ENCODE results near the gene KCNB1.

Gene KCNB1

DNA sequence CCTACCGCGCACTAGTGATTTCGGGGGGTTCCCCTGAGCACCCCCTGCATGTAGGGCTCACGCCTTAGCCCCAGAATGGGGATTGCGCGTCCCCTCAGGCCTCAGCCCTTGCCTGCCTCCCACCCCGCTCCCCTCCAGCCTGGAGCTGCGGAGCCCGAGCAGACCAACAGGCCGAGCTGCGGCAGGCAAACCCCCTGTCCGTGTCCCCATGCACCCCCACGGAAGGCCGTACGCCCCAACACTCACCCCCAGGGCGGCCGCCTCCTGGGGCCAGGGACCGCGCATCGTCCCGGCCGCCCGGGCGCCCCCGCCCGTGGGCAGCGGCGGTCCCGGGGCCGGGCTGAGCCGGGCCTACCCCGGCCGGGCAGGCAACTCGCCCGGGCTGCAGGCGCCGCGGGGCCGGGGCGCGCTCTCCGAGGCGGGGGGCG is 1.2 kb upstream of the KCNB1 start:
- Mint-ChIP-seq H3K27ac (no peak overlapping the region), H3K9me3 (no peaks in the 10 kb centered on the region), H3K36me3 (no peaks in the 10 kb centered on the region), H3K4me3 (no peak overlapping the region), H3K4me1 (peaks cover 14% of the 10 kb centered on the region), H3K27me3 (peaks cover 96% of the 10 kb centered on the region)
- peak; percentile 32 for ATAC-seq

DNA sequence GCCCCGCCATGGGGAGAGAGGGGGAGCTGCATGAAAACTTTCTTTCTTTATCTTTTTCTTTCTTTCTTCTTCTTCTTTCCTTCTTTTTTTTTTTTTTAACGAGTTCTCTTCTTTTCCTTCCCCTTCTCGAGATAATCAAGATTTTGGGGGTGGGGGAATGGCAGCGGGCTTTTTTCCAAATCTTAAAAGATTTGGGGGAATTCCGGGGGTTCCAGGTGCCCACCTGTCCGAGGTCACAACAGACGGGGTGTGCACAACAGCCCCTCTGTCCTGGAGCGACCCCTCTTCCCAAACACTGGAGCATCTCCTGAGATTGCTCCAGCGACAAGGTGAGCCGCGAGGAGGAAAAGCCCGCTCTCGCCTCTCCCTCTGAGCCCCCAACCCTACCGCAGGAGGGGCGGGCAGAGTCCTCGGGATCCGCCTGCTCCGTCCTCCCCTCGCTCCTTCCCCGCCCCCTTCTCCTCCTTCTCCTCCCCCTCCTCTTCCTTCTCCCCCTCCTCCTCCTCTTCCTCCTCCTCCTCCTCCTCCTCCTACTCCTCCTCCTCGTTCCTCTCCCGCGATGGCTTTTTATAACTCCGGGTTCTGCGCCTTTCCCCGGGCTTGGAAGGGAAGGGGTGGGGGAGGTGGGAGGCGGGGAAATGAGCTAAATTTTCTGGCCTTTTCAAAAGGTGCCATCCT is 689 bp upstream of the KCNB1 start:
- ATAC-seq = no peak
- Mint-ChIP-seq H3K9me3 (no peaks in the 10 kb centered on the region), H3K4me3 (no peak overlapping the region), H3K27me3 (peaks cover 96% of the 10 kb centered on the region), H3K36me3 (no peaks in the 10 kb centered on the region), H3K4me1 (peaks cover 14% of the 10 kb centered on the region), H3K27ac (no peak overlapping the region)

DNA sequence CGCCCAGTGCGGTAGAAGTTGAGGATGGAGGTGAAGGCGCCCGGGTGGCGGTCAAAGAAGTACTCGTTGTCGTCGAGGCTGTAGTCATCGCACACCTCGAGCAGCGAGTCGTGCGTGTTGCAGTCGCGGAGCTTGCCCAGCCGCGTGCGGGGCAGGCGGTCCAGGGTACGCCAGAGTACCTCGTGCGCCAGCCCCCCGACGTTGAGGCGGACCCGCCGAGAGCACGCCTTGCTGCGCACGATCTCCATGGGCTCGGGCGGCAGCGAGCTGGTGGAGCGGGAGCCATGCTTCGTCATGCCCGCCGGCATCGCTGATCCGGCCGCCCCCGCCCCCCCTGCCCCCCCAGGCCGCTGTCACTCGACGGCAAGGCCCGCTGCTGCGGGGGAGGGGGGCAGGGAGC is 295 bp downstream of the KCNB1 start:
- Mint-ChIP-seq H3K36me3 (no peaks in the 10 kb centered on the region), H3K4me3 (no peak overlapping the region), H3K27me3 (peaks cover 96% of the 10 kb centered on the region), H3K9me3 (no peaks in the 10 kb centered on the region), H3K4me1 (peaks cover 14% of the 10 kb centered on the region), H3K27ac (no peak overlapping the region)
- ATAC-seq = no peak

DNA sequence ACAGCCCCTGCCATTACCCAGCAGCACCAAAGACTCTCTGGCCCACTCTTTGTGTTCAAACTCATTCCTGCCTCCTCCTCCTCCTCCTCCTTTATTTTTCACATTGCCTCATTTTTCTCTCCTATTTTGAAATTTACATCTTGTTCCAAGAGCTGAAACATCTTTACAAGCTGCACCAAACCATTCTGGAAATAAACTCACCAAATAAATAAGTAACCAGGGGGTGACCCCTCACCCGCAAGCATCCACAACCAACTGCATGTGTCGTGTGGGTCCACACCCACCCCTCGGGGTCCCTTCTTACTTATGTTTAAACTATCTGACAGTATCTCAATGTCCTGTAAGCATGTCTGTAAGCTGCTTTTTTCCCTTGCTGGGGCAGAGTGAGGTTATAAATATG is 1.4 kb downstream of the KCNB1 start:
- no peak overlapping the region for H3K27ac Mint-ChIP-seq
- peaks cover 14% of the 10 kb centered on the region for H3K4me1 Mint-ChIP-seq
- no peaks in the 10 kb centered on the region for H3K9me3 Mint-ChIP-seq
- no peaks in the 10 kb centered on the region for H3K36me3 Mint-ChIP-seq
- peaks cover 88% of the 10 kb centered on the region for H3K27me3 Mint-ChIP-seq
- ATAC-seq = no peak
- H3K4me3 Mint-ChIP-seq = no peak overlapping the region

DNA sequence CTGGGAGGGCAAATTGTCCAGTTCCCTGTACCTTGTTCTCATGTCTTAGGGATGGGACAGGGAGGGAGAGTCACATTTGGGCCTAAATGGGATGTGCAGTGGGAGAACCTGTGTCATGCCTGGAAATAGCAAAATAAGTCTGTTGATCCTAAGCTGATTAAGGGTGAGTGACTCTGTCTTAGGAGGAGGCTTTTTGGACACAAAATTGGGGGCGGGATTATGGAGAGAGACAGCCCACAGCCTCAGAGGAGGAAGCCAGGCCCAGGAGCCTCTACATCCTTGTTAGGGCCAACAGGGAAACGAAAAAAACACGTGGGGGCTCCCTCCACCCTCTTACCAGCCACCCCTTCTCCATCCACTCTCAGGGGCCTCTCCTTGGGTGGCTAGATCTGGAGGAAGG is 2.2 kb downstream of the KCNB1 start:
- Mint-ChIP-seq H3K36me3 (no peaks in the 10 kb centered on the region), H3K4me1 (peaks cover 14% of the 10 kb centered on the region), H3K4me3 (no peak overlapping the region), H3K27ac (no peak overlapping the region), H3K27me3 (peaks cover 80% of the 10 kb centered on the region), H3K9me3 (no peaks in the 10 kb centered on the region)
- no peak for ATAC-seq

DNA sequence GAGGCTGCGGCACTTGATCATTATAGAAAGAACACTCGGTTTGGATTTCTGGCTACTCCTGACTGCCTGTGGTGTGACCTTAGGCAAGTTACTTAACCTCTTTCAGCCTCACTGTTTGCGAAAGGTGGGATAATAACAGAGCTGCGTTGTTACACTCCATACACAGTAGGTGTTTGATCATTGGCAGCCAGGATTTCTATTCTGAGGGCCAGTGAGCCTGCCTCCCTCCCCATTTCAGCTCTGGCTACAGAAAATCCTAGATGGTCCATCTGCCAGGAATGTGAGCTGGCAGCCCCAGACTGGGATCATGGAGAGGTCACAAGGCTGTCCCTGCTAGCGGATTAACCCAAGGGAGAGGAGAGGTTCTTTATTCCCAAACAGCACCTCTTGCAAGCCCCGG is 2.7 kb downstream of the KCNB1 start:
- no peak overlapping the region for H3K4me3 Mint-ChIP-seq
- no peaks in the 10 kb centered on the region for H3K9me3 Mint-ChIP-seq
- no peak overlapping the region for H3K27ac Mint-ChIP-seq
- H3K4me1 Mint-ChIP-seq = peaks cover 14% of the 10 kb centered on the region
- no peak for ATAC-seq
- H3K27me3 Mint-ChIP-seq = peaks cover 75% of the 10 kb centered on the region
- H3K36me3 Mint-ChIP-seq = no peaks in the 10 kb centered on the region

DNA sequence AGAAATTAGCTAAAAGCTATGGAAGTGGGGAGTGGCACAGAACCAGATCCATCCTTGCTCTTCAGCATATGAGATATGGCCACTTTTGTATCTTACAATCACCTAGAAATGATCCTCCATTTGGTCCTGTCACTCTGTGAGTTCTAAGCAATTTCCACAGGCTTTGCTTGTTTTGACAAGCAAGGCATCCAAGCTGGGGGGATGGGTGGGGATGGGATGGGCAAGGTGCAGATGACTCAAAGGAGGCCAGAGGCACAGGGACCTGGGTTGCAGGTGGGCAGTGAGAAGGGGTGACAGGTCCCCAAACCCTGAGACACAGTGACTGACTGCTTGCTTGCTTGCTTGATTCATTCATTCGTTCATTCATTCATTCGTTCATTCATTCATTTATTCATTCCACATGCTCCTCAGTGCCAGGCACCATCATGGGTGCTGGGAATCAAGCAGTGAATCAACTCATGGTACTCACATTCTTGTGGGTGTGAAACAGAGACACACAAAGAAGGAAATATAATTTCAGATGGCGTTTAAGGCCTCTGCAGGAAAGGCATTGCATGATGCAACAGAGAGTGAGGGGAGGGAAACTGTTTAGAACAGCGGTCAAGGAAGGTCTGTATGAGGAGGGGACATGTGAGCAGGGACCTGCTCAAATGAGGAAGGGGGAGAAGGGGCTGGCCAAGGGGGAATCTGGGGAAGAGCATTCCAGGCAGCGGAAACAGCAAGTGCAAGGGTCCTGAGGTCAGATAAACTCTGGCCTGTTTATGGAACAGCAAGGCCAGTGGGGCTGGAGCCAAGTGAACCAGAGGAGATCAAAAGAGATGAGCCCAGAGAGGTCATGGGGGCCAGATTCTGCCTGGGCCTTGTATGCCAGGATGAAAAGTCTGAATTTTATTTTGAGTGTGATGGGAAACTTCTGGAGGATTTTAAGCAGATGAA is 3.4 kb downstream of the KCNB1 start:
- Mint-ChIP-seq H3K27me3 (peaks cover 67% of the 10 kb centered on the region), H3K4me1 (peaks cover 8% of the 10 kb centered on the region), H3K4me3 (no peak overlapping the region), H3K36me3 (no peaks in the 10 kb centered on the region), H3K27ac (no peak overlapping the region), H3K9me3 (no peaks in the 10 kb centered on the region)
- no peak for ATAC-seq

DNA sequence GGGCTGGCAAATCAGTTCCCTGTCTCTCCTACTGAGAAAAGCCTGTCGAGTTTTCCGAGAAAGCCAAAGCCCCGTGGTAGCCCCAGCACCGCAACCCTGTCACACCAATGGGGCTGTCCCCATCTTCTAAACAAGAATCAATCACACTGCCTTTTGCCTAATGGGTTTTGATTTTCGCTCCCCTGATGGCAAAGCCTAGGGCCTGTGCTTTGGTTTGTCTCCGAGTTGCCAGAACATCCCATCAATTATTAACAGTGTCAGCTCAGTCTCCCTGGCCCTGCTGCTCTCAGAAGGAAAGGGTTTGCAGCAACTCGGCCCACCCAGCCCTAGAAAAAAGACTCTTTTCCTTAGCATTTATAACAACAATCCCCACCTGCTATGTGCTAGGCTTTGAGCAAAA is 4.2 kb downstream of the KCNB1 start:
- Mint-ChIP-seq H3K9me3 (no peaks in the 10 kb centered on the region), H3K27ac (no peak overlapping the region), H3K27me3 (peaks cover 61% of the 10 kb centered on the region), H3K4me3 (no peak overlapping the region), H3K36me3 (no peaks in the 10 kb centered on the region), H3K4me1 (peaks cover 5% of the 10 kb centered on the region)
- ATAC-seq = no peak

DNA sequence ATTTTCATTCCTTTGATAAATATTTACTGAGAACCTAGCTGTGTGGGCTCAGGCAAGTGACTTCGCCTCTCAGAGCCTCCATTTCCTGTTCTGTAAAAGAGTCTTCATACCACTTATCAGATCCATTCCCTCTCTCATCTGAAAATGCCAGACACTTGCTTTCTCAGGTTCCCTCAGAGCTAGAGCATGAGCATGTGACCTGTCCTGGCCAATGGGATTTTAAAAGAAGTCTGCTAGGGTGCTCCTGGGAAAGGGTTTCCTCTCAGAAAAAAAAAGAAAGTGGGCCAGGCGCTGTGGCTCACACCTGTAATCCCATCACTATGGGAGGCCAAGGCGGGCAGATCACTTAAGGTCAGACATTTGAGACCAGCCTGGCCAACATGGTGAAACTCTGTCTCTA is 5.3 kb downstream of the KCNB1 start:
- Mint-ChIP-seq H3K4me1 (no peaks in the 10 kb centered on the region), H3K27me3 (peaks cover 51% of the 10 kb centered on the region), H3K9me3 (no peaks in the 10 kb centered on the region)

DNA sequence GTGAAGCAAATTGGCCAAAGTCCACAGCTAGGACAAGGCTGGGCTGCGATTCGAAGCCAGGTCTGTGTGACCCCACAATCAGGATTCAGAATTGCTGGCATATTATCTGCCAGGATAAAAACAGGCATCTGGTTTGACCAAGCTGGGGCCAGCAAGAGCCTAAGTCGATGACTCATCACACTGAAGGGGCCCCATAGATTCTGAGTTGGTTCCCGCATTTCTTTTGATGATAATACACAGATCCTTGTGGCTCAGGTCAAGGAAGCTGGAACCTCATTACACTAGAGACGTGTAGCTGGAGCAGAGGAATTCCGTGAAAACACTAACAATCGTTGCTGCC is 6.5 kb downstream of the KCNB1 start:
- Mint-ChIP-seq H3K4me1 (no peaks in the 10 kb centered on the region), H3K36me3 (no peaks in the 10 kb centered on the region), H3K9me3 (no peaks in the 10 kb centered on the region), H3K4me3 (no peak overlapping the region), H3K27me3 (peaks cover 47% of the 10 kb centered on the region), H3K27ac (no peak overlapping the region)
- no peak for ATAC-seq

More for the DNA sequence above, 5.3 kb downstream of the KCNB1 start:
- Mint-ChIP-seq H3K36me3 (no peaks in the 10 kb centered on the region), H3K27ac (no peak overlapping the region), H3K4me3 (no peak overlapping the region)
- no peak for ATAC-seq

DNA sequence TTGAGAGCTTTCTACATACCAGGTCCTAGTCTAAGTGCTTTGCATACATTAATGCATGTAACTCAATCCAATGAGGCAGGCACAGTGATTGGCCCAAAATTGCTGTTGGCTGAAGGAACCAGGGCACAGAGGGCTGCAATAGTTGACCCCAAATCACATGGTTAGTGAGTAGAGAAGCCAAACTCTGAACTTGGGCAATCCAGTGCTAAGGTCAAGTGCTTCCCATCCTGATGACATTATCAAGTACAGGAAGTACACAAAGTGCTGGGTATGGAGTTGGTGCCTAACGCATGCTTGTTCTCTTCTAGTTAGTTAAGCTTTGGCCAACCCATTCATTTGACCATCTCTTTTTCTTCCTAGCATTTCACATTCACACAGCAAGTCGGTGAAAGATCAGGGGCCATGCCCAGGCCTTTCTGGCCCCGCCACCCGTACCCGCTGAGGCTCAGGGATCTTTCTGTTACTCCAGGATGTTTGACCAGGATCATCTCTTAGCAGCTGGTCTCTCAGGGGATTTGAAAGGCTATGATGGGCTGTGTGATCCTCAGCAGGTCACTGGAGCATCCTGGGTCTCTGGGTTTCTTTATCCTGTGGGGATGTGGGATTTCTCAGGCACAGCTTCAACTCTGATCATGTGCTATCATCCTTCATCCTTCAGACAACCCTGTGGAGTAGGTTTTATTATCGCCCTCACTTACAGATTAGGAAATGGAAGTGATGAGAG is 7.0 kb downstream of the KCNB1 start:
- H3K4me3 Mint-ChIP-seq = no peak overlapping the region
- no peaks in the 10 kb centered on the region for H3K9me3 Mint-ChIP-seq
- H3K27ac Mint-ChIP-seq = no peak overlapping the region
- H3K27me3 Mint-ChIP-seq = peaks cover 47% of the 10 kb centered on the region
- no peaks in the 10 kb centered on the region for H3K4me1 Mint-ChIP-seq
- no peaks in the 10 kb centered on the region for H3K36me3 Mint-ChIP-seq
- no peak for ATAC-seq

DNA sequence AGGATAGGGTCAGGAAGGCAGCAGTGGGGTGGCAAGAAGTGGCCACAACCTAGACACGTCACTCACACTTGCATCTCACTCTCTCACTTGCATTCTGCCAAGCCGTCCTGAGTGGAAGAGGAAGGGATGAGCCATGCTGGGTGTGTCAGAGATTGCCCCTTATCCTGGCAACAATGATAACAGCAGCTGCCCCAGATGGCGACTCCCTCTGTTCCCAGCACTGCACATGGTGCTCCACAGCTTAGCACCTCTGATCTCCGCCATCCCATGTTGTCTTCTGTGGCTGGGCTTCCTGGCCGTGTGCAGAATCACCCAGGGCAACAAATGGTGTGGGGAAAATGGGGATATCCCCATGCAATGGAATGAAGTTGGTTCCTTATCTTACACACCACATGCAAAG is 11.1 kb downstream of the KCNB1 start:
- no peaks in the 10 kb centered on the region for H3K36me3 Mint-ChIP-seq
- H3K4me3 Mint-ChIP-seq = no peak overlapping the region
- peaks cover 53% of the 10 kb centered on the region for H3K27me3 Mint-ChIP-seq
- no peak overlapping the region for H3K27ac Mint-ChIP-seq
- ATAC-seq = no peak
- H3K4me1 Mint-ChIP-seq = no peaks in the 10 kb centered on the region
- no peaks in the 10 kb centered on the region for H3K9me3 Mint-ChIP-seq

DNA sequence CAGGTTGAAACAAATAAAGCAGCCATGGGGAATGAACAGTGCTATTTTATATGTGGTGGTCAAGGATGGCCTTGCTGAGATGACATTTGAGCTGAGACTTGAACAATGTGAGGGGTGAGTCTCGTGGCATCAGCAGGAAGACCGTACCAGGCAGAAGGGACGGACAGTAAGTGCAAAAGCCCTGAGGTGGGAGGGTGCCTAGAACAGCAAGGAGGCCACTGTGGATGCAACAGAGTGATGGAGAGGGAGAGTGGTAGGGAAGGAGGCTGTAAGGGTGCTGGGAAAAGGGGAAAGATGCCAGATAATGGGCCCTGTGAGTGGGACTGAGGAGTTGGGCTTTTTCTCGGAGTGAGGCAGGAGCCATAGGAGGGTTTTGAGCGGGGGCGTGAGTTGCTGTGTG is 11.5 kb downstream of the KCNB1 start:
- H3K27me3 Mint-ChIP-seq = peaks cover 53% of the 10 kb centered on the region
- H3K9me3 Mint-ChIP-seq = no peaks in the 10 kb centered on the region
- H3K36me3 Mint-ChIP-seq = no peaks in the 10 kb centered on the region
- H3K4me1 Mint-ChIP-seq = no peaks in the 10 kb centered on the region
- no peak for ATAC-seq
- H3K27ac Mint-ChIP-seq = no peak overlapping the region
- H3K4me3 Mint-ChIP-seq = no peak overlapping the region

DNA sequence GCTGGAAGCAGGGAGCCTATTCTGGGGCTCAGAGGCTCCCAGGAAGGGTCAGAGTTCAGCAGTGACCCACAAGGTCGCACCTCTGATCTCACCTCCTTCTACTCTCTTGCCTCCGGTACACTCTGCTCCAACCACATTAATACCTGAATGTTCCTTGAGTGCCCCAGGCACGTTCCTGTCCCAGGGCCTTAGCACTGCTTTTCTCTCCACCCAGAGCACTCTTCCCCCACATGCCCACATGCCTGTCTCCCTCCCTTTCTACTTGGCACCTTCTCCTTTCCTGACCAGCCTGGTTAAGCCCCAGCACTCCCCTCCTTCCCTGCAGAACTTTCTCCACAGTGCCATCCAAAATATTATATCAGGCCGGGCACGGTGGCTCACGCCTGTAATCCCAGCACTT is 13.4 kb downstream of the KCNB1 start:
- H3K9me3 Mint-ChIP-seq = no peaks in the 10 kb centered on the region
- H3K36me3 Mint-ChIP-seq = no peaks in the 10 kb centered on the region
- no peak for ATAC-seq
- peaks cover 65% of the 10 kb centered on the region for H3K27me3 Mint-ChIP-seq
- no peaks in the 10 kb centered on the region for H3K4me1 Mint-ChIP-seq
- H3K27ac Mint-ChIP-seq = no peak overlapping the region
- H3K4me3 Mint-ChIP-seq = no peak overlapping the region

DNA sequence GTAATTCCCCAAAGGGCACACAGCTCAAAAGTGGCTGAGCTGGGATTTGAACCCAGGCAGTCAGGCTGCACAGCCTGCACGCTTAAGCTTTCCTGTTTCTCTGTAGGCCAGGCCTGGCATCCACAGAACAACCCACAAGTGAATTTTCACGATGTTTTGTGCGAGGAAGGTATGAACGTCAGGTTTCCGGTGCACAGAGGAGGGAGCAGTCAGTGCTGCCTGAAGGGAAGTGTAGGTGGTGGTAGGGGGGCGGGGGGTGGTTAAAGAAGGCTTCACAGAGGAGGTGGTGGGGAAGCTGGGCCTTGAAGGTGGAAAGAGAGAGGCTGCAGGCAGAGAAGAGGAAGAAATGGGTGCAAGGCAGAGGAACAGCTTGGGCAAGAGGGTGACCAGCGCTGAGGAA is 14.1 kb downstream of the KCNB1 start:
- H3K27ac Mint-ChIP-seq = no peak overlapping the region
- no peak overlapping the region for H3K4me3 Mint-ChIP-seq
- H3K36me3 Mint-ChIP-seq = no peaks in the 10 kb centered on the region
- H3K9me3 Mint-ChIP-seq = no peaks in the 10 kb centered on the region
- no peaks in the 10 kb centered on the region for H3K4me1 Mint-ChIP-seq
- H3K27me3 Mint-ChIP-seq = peaks cover 65% of the 10 kb centered on the region
- no peak for ATAC-seq
